Measurements from ENCODE around the gene ERN1.
"Not testable (repeated sequence)": the region's sequence is repeated elsewhere in the genome, so short reads cannot be mapped to it uniquely, and the experiment has no call there.

Gene ERN1

GRCh38 chr17:64024215-64024654, 105.7 kb downstream of the ERN1 start:
- no peak overlapping the region for H3K27ac ChIP-seq (ENCODE audit: low read length)
- DNase-seq (ENCODE audit: low read depth, low spot score), result no peak
- WGBS (ENCODE audit: insufficient coverage, insufficient read length), result no CpG with 5 or more reads among the region's 8 CpGs
- no peaks in the 10 kb centered on the region for H3K36me3 ChIP-seq (ENCODE audit: control insufficient read depth, insufficient read depth, low read length)
- H3K27me3 ChIP-seq (ENCODE audit: control insufficient read depth, insufficient read depth, low read length), result no peaks in the 10 kb centered on the region
- no peak overlapping the region for H3K4me3 ChIP-seq (ENCODE audit: low read length)
- H3K4me1 ChIP-seq (ENCODE audit: control insufficient read depth, insufficient read depth, low read length), result no peaks in the 10 kb centered on the region
- H3K9me3 ChIP-seq (ENCODE audit: control insufficient read depth, insufficient read depth, low read length), result no peaks in the 10 kb centered on the region

GRCh38 chr17:64022611-64023063, 107.3 kb downstream of the ERN1 start:
- Histone ChIP-seq H3K27ac (ENCODE audit: low read length) (no peak overlapping the region), H3K27me3 (ENCODE audit: control insufficient read depth, insufficient read depth, low read length) (no peaks in the 10 kb centered on the region), H3K9me3 (ENCODE audit: control insufficient read depth, insufficient read depth, low read length) (no peaks in the 10 kb centered on the region), H3K4me3 (ENCODE audit: low read length) (no peak overlapping the region), H3K36me3 (ENCODE audit: control insufficient read depth, insufficient read depth, low read length) (no peaks in the 10 kb centered on the region), H3K4me1 (ENCODE audit: control insufficient read depth, insufficient read depth, low read length) (no peaks in the 10 kb centered on the region)
- no peak for DNase-seq (ENCODE audit: low read depth, low spot score)
- no CpG with 5 or more reads among the region's 5 CpGs for WGBS (ENCODE audit: insufficient coverage, insufficient read length)

DNA sequence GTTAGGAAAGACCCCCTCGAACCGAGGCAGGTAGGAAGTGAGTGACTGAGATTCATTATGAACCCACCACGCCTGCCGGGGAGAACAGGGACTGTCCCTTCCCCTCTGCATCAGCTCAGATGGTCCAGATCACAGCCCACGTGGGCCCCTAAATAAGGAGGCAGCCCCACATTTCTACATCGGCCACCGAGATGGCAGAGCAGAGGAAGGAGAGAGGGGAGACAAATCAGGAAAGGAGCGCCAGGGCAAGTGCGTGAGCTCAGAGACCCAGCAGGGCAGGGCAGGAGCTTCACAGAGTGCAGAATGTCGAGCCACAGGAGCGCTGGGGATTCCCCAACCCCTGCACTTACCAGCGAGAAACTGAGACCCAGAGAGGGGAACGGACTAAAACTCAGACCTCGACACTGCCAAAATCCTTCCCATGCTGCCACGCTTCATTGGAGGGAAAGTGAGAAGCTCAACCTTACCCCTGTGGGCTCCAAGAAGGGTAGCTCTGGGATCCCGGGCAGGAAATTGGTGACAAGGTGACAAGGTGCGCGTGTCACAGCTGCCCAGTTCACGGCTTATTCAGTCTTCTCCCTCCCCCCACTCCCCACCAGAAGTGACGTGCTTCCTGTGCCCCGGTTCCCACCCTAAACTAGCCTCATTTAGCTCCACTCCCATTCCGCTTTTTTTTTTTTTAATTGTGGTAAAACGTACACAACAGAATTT, 109.7 kb downstream of the ERN1 start, which contains the start of gene ICAM2:
TSS of gene ICAM2 (minus strand) at position 578 of the 711 bp plus-strand sequence. CDS start 13,942 bp downstream, outside the sequence.
- no peak for DNase-seq (ENCODE audit: low read depth, low spot score)
- no peak within 1 kb of the TSS for H3K4me3 ChIP-seq (ENCODE audit: low read length)
- no peaks in the 10 kb centered on the region for H3K9me3 ChIP-seq (ENCODE audit: control insufficient read depth, insufficient read depth, low read length)
- H3K4me1 ChIP-seq (ENCODE audit: control insufficient read depth, insufficient read depth, low read length), result no peaks in the 10 kb centered on the region
- H3K27ac ChIP-seq (ENCODE audit: low read length), result no peak within 1 kb of the TSS
- no peaks in the 10 kb centered on the region for H3K36me3 ChIP-seq (ENCODE audit: control insufficient read depth, insufficient read depth, low read length)
- H3K27me3 ChIP-seq (ENCODE audit: control insufficient read depth, insufficient read depth, low read length), result no peaks in the 10 kb centered on the region
- WGBS (ENCODE audit: insufficient coverage, insufficient read length), result no CpG with 5 or more reads among the region's 23 CpGs

- H3K4me1 ChIP-seq (ENCODE audit: control insufficient read depth, insufficient read depth, low read length); H3K27ac ChIP-seq (ENCODE audit: low read length); H3K9me3 ChIP-seq (ENCODE audit: control insufficient read depth, insufficient read depth, low read length); H3K27me3 ChIP-seq (ENCODE audit: control insufficient read depth, insufficient read depth, low read length); H3K4me3 ChIP-seq (ENCODE audit: low read length); DNase-seq (ENCODE audit: low read depth, low spot score); H3K36me3 ChIP-seq (ENCODE audit: control insufficient read depth, insufficient read depth, low read length): not testable (repeated sequence)
- WGBS (ENCODE audit: insufficient coverage, insufficient read length), result no CpG with 5 or more reads among the region's 9 CpGs
Measured at GRCh38 chr17:64019551-64019961, 110.4 kb downstream of the ERN1 start.

- H3K4me1 ChIP-seq (ENCODE audit: control insufficient read depth, insufficient read depth, low read length), result no peaks in the 10 kb centered on the region
- no peak overlapping the region for H3K27ac ChIP-seq (ENCODE audit: low read length)
- WGBS (ENCODE audit: insufficient coverage, insufficient read length), result no CpG with 5 or more reads among the region's 2 CpGs
- DNase-seq (ENCODE audit: low read depth, low spot score), result no peak
- no peaks in the 10 kb centered on the region for H3K36me3 ChIP-seq (ENCODE audit: control insufficient read depth, insufficient read depth, low read length)
- no peaks in the 10 kb centered on the region for H3K9me3 ChIP-seq (ENCODE audit: control insufficient read depth, insufficient read depth, low read length)
- no peak overlapping the region for H3K4me3 ChIP-seq (ENCODE audit: low read length)
- H3K27me3 ChIP-seq (ENCODE audit: control insufficient read depth, insufficient read depth, low read length), result no peaks in the 10 kb centered on the region
Measured at GRCh38 chr17:64017381-64017980, 112.5 kb downstream of the ERN1 start.

DNA sequence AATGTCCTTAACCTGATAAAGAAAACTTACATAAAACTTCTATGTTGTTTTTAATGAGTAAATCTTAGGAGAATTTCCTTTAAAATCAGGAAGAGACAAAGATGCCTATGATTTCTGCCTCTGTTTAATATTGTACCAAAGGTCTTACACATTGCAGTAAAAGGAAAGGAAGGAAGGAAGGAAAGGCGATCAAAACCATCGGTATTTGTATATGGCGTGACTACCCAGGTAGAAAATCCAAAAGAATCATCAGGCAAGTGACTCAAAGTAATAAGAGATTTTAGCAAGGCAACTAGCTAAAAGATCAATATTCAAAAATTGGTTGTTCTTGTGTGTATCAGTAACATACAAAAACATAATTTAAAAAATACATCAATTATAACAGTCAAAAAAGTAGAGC, 113.0 kb downstream of the ERN1 start:
- no peak overlapping the region for H3K4me3 ChIP-seq (ENCODE audit: low read length)
- no peaks in the 10 kb centered on the region for H3K4me1 ChIP-seq (ENCODE audit: control insufficient read depth, insufficient read depth, low read length)
- no peaks in the 10 kb centered on the region for H3K36me3 ChIP-seq (ENCODE audit: control insufficient read depth, insufficient read depth, low read length)
- DNase-seq (ENCODE audit: low read depth, low spot score), result no peak
- no peak overlapping the region for H3K27ac ChIP-seq (ENCODE audit: low read length)
- no peaks in the 10 kb centered on the region for H3K9me3 ChIP-seq (ENCODE audit: control insufficient read depth, insufficient read depth, low read length)
- H3K27me3 ChIP-seq (ENCODE audit: control insufficient read depth, insufficient read depth, low read length), result no peaks in the 10 kb centered on the region
- no CpG with 5 or more reads among the region's 3 CpGs for WGBS (ENCODE audit: insufficient coverage, insufficient read length)

DNA sequence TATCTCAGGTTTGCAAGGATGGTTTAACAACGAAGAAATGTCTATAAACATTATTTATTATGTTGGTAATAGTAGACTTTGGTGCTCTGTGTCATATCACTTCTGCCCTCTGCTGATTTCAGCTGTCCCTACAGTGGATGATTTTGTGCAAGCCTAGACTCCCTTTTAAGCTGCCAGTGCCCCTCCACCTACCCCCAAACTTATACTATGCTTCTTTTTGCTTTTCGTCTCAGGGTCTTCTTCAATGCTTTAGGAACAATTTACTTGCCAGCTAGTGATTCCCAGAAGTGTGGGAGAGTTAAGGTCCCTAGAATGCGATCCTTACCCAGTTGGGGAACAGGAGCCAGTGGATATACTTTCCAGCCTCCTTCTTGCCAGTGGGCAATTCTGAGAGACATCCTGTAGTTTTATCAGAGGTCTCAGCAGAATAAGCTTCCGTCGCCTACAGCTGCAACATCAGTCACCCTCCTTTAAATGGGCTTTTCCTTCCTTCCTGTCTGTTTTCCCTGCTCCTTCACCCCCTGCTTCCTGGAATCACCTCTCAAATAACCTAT, 113.6 kb downstream of the ERN1 start:
- Histone ChIP-seq H3K27ac (ENCODE audit: low read length) (no peak overlapping the region), H3K27me3 (ENCODE audit: control insufficient read depth, insufficient read depth, low read length) (no peaks in the 10 kb centered on the region), H3K4me3 (ENCODE audit: low read length) (no peak overlapping the region), H3K9me3 (ENCODE audit: control insufficient read depth, insufficient read depth, low read length) (no peaks in the 10 kb centered on the region), H3K4me1 (ENCODE audit: control insufficient read depth, insufficient read depth, low read length) (no peaks in the 10 kb centered on the region), H3K36me3 (ENCODE audit: control insufficient read depth, insufficient read depth, low read length) (no peaks in the 10 kb centered on the region)
- no CpG with 5 or more reads among the region's 5 CpGs for WGBS (ENCODE audit: insufficient coverage, insufficient read length)
- no peak for DNase-seq (ENCODE audit: low read depth, low spot score)

DNA sequence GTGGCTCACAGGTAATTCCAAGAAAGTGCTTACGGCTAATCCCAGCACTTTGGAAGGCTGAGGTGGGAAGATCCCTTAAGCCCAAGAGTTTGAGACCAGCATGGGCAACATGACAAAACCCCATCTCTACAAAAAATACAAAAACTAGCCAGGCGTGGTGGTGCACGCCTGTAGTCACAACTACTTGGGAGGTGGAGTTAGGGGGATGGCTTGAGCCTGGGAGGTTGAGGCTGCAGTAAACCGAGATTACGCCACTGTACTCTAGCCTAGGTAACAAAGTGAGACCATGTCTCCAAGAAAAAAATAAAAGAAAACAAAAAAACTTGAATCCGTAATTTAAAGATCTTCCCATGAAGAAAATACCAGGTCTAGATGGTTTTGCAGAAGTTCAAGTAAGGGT, 114.5 kb downstream of the ERN1 start:
- Histone ChIP-seq H3K4me3 (ENCODE audit: low read length) (no peak overlapping the region), H3K27ac (ENCODE audit: low read length) (no peak overlapping the region), H3K36me3 (ENCODE audit: control insufficient read depth, insufficient read depth, low read length) (no peaks in the 10 kb centered on the region), H3K27me3 (ENCODE audit: control insufficient read depth, insufficient read depth, low read length) (no peaks in the 10 kb centered on the region), H3K4me1 (ENCODE audit: control insufficient read depth, insufficient read depth, low read length) (no peaks in the 10 kb centered on the region), H3K9me3 (ENCODE audit: control insufficient read depth, insufficient read depth, low read length) (no peaks in the 10 kb centered on the region)
- WGBS (ENCODE audit: insufficient coverage, insufficient read length), result no CpG with 5 or more reads among the region's 6 CpGs
- no peak for DNase-seq (ENCODE audit: low read depth, low spot score)

DNA sequence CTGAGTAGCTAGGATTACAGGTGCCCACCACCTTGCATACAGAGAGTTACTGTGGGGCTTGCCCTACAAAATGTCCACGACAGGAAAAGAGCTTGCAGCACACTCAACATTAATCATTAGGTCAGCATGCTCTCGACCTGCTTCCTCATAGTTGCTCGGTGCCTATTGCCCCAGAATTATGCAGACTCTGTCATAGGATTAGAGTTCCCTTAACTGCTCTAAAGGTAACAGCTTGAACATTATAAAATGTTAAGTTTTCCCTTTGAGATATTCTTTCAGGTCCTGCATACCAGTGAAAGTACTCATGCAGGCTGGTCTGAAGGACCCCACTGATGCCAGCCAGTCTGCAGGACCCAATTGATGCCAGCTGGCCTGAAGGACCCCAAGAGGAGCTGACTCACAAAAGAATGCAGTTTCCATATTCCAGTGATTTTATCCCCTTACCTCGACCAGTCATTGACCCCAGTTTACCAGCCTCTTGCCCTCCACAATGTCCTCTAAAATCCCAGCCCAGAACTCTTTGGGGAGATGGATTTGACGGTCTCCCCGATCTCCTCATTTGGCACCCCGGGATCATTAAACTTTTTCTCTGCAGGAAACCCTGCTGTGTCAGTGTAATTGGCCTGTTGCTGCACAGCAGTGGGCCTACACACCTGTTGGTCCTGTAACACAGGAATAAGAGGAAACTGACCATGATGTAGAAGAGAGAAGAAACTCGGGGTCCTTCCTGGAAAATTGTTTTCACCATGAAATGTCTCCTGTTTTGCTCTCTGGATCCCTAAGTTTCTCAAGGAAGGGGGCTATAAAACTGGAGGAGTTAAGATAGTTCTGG, 120.2 kb downstream of the ERN1 start:
- DNase-seq (ENCODE audit: low read depth, low spot score), result no peak
- no peaks in the 10 kb centered on the region for H3K36me3 ChIP-seq (ENCODE audit: control insufficient read depth, insufficient read depth, low read length)

DNA sequence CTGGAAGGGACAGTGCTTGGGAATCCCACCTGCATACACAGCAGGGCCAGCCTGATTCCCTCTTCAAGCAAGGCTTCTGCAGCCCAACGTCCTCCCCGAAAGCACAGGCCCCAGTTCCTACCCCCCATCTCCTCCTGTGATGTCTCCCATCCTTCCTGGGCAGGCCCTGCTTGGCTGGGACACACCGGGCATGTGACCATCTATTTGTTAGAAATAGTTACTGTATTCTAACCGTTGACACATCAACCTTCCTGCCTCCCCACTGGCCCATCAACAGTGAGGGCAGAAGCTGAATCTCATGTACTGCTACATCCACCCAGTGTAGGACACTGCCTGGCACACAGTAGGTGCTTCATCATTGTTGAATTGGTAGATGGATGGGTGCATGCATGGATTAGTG, 121.1 kb downstream of the ERN1 start:
- Histone ChIP-seq H3K4me3 (ENCODE audit: low read length) (no peak overlapping the region), H3K27ac (ENCODE audit: low read length) (no peak overlapping the region), H3K4me1 (ENCODE audit: control insufficient read depth, insufficient read depth, low read length) (no peaks in the 10 kb centered on the region; the same call in 1 of the 2 replicates), H3K36me3 (ENCODE audit: control insufficient read depth, insufficient read depth, low read length) (no peaks in the 10 kb centered on the region), H3K9me3 (ENCODE audit: control insufficient read depth, insufficient read depth, low read length) (no peaks in the 10 kb centered on the region), H3K27me3 (ENCODE audit: control insufficient read depth, insufficient read depth, low read length) (no peaks in the 10 kb centered on the region)
- no peak for DNase-seq (ENCODE audit: low read depth, low spot score)
- no CpG with 5 or more reads among the region's 4 CpGs for WGBS (ENCODE audit: insufficient coverage, insufficient read length)

More for the DNA sequence above, 120.2 kb downstream of the ERN1 start:
- Histone ChIP-seq H3K4me3 (ENCODE audit: low read length) (no peak overlapping the region), H3K4me1 (ENCODE audit: control insufficient read depth, insufficient read depth, low read length) (no peaks in the 10 kb centered on the region; the same call in 1 of the 2 replicates), H3K27ac (ENCODE audit: low read length) (no peak overlapping the region), H3K27me3 (ENCODE audit: control insufficient read depth, insufficient read depth, low read length) (no peaks in the 10 kb centered on the region), H3K9me3 (ENCODE audit: control insufficient read depth, insufficient read depth, low read length) (no peaks in the 10 kb centered on the region)
- WGBS (ENCODE audit: insufficient coverage, insufficient read length), result no CpG with 5 or more reads among the region's 8 CpGs
